SU-DHL-6 (cell line): ENCODE results near the gene MSH2.
"Not testable (repeated sequence)": the region's sequence is repeated elsewhere in the genome, so short reads cannot be mapped to it uniquely, and the experiment has no call there.

ENCODE experiments used
- H2AFZ ChIP-seq: fragments of 200-600 bp; sonication (generic); 2 replicates; pipeline ENCODE4 v1.6.1; 2014; ENCODE audit warnings: low read depth, mild to moderate bottlenecking, moderate library complexity, mixed read lengths, antibody characterized with exemption, low read length; ENCODE audit not compliant: severe bottlenecking
- H3F3A ChIP-seq: fragments of 200-600 bp; shearing (Covaris generic); 2 replicates; pipeline ENCODE4 v1.6.0; 2016; ENCODE audit warnings: antibody characterized with exemption, mild to moderate bottlenecking; ENCODE audit not compliant: insufficient read depth
- H3K27ac ChIP-seq: fragments of 200-600 bp; sonication (generic); 2 replicates; pipeline ENCODE4 v1.5.1; 2016; ENCODE audit warnings: low read depth, mild to moderate bottlenecking, low read length, moderate library complexity, mixed read lengths
- H3K27me3 ChIP-seq: fragments of 200-600 bp; sonication (generic), shearing (Covaris generic); 2 replicates; pipeline ENCODE4 v1.6.0; 2014; ENCODE audit warnings: mild to moderate bottlenecking, low read length
- H3K36me3 ChIP-seq: fragments of 200-600 bp; sonication (generic); 2 replicates; pipeline ENCODE4 v1.6.1; 2014; ENCODE audit warnings: mild to moderate bottlenecking, low read length, mixed read lengths
- H3K4me2 ChIP-seq: fragments of 300-600, 200-600 bp; shearing (Covaris generic), sonication (generic); 2 replicates; pipeline ENCODE4 v1.6.0; 2014; ENCODE audit warnings: low read length, low read depth, mild to moderate bottlenecking; ENCODE audit not compliant: poor library complexity, severe bottlenecking
- H3K4me3 ChIP-seq: fragments of 200-600 bp; sonication (generic); 2 replicates; pipeline ENCODE4 v1.5.1; 2014; ENCODE audit warnings: antibody characterized with exemption, low read length, mild to moderate bottlenecking, mixed read lengths; ENCODE audit not compliant: insufficient read depth, poor library complexity, severe bottlenecking
- H3K79me2 ChIP-seq: fragments of 200-600 bp; sonication (generic); 2 replicates; pipeline ENCODE4 v1.6.1; 2014; ENCODE audit warnings: mild to moderate bottlenecking, low read length, moderate library complexity; ENCODE audit not compliant: insufficient read depth
- H3K9ac ChIP-seq: fragments of 200-600 bp; sonication (generic); 2 replicates; pipeline ENCODE4 v1.7.0; 2014; ENCODE audit warnings: mild to moderate bottlenecking, low read length
- H3K9me2 ChIP-seq: fragments of 200-600 bp; sonication (generic); replicated peaks from 2 replicates; pipeline ENCODE4 v1.6.1; 2014; ENCODE audit warnings: low read length; ENCODE audit not compliant: insufficient read depth
- H3K9me3 ChIP-seq: fragments of 200-600 bp; sonication (generic); 2 replicates; pipeline ENCODE4 v1.6.1; 2014; ENCODE audit warnings: low read length, mixed read lengths; ENCODE audit not compliant: insufficient read depth
- H4K20me1 ChIP-seq: fragments of 200-600 bp; sonication (generic); 2 replicates; pipeline ENCODE4 v1.6.1; 2014; ENCODE audit warnings: low read depth, mild to moderate bottlenecking, antibody characterized with exemption, low read length, moderate library complexity, mixed read lengths
- EZH2phosphoT487 ChIP-seq: fragments of 200-600 bp; sonication (generic), shearing (Covaris generic); conservative IDR thresholded peaks from 2 replicates; pipeline ENCODE4 v1.6.1; 2018; ENCODE audit warnings: mild to moderate bottlenecking, antibody characterized with exemption, low read length, moderate library complexity, mixed read lengths
- TF ChIP-seq, protein P1 (sequence below): fragments of 200-600 bp; sonication (generic); IDR thresholded peaks from one replicate; pipeline ENCODE4 v1.5.1; 2017; ENCODE audit warnings: antibody characterized with exemption, mild to moderate bottlenecking, low read length, moderate library complexity; ENCODE audit not compliant: insufficient read depth, poor library complexity, severe bottlenecking

MSH2 gene

GRCh38 chr2:47451790-47452189 lies 48.8 kb downstream of the MSH2 start:
- Histone ChIP-seq H3K9ac (no peak overlapping the region), H3K4me3 (no peak overlapping the region), H3K27ac (no peak overlapping the region), H3K27me3 (no peaks in the 10 kb centered on the region), H2AFZ (no peak overlapping the region), H3K9me2 (no peaks in the 10 kb centered on the region), H3K79me2 (no peaks in the 10 kb centered on the region; the same call in 1 of the 2 replicates), H4K20me1 (no peaks in the 10 kb centered on the region), H3K9me3 (no peaks in the 10 kb centered on the region), H3K4me2 (no peak overlapping the region), H3K36me3 (peaks cover 23% of the 10 kb centered on the region), H3F3A (peaks cover 8% of the 10 kb centered on the region; the same call in 1 of the 2 replicates)
- TF ChIP-seq, protein P1, sequence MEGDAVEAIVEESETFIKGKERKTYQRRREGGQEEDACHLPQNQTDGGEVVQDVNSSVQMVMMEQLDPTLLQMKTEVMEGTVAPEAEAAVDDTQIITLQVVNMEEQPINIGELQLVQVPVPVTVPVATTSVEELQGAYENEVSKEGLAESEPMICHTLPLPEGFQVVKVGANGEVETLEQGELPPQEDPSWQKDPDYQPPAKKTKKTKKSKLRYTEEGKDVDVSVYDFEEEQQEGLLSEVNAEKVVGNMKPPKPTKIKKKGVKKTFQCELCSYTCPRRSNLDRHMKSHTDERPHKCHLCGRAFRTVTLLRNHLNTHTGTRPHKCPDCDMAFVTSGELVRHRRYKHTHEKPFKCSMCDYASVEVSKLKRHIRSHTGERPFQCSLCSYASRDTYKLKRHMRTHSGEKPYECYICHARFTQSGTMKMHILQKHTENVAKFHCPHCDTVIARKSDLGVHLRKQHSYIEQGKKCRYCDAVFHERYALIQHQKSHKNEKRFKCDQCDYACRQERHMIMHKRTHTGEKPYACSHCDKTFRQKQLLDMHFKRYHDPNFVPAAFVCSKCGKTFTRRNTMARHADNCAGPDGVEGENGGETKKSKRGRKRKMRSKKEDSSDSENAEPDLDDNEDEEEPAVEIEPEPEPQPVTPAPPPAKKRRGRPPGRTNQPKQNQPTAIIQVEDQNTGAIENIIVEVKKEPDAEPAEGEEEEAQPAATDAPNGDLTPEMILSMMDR = no peak
- no peak for TF ChIP-seq EZH2phosphoT487

DNA sequence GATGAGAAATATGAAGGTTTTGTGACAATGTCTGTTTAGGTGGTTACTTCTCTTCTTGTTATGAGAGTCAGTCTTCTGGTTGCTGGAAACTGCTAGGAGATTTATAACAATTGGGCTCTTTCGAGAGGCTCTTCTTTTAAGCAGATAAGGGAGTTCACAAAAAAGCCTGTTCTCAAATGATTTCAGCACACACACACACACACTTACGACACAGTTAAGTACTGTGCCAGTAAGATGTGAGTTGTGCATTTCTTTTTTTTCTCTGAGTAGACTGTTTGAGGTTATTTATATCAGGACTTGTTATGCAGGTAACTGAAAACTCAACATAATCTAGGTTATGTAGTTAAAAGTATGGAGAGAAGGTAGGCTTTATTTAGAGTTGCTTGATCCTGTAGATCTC lies 49.8 kb downstream of the MSH2 start:
- H3K9me3 ChIP-seq = no peaks in the 10 kb centered on the region
- H4K20me1 ChIP-seq = no peaks in the 10 kb centered on the region
- H3K9ac ChIP-seq = no peak overlapping the region
- no peak for TF ChIP-seq EZH2phosphoT487
- TF ChIP-seq, protein P1 = no peak
- no peak overlapping the region for H3K27ac ChIP-seq
- no peak overlapping the region for H3K4me2 ChIP-seq
- no peak overlapping the region for H2AFZ ChIP-seq
- H3K27me3 ChIP-seq = no peaks in the 10 kb centered on the region
- H3F3A ChIP-seq = peaks cover 8% of the 10 kb centered on the region; the same call in 1 of the 2 replicates
- peaks cover 24% of the 10 kb centered on the region for H3K36me3 ChIP-seq
- no peaks in the 10 kb centered on the region; the same call in none of the 2 replicates for H3K79me2 ChIP-seq
- no peaks in the 10 kb centered on the region for H3K9me2 ChIP-seq
- H3K4me3 ChIP-seq = no peak overlapping the region

GRCh38 chr2:47454818-47455217 lies 51.9 kb downstream of the MSH2 start:
- H3K9ac ChIP-seq, H3K27me3 ChIP-seq, H4K20me1 ChIP-seq, H3K27ac ChIP-seq, H3K4me3 ChIP-seq, H2AFZ ChIP-seq, H3K9me3 ChIP-seq, H3K4me2 ChIP-seq, H3K9me2 ChIP-seq, H3K79me2 ChIP-seq: not testable (repeated sequence)
- H3F3A ChIP-seq = peaks cover 11% of the 10 kb centered on the region; the same call in 1 of the 2 replicates
- peaks cover 20% of the 10 kb centered on the region for H3K36me3 ChIP-seq

DNA sequence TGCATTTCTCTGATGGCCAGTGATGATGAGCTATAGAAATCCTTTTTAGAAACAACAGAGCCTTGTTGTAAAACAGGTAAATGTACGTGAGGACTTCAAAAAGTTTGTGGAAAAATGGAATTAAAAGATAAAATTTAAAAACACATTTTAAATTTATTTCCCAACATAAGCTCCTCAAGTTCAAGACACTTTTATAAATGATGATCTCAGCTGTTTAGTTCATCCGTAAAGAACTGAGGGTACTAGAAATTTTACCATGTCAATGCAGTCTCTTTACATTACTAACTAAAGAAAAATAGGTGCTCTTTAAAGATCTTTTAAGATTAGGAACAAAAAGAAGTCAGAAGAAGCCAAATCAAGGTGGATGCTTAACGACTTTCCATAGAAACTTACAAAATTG lies 52.5 kb downstream of the MSH2 start:
- H3K36me3 ChIP-seq = peaks cover 24% of the 10 kb centered on the region
- no peak overlapping the region for H3K4me2 ChIP-seq
- H3F3A ChIP-seq = peaks cover 15% of the 10 kb centered on the region
- no peaks in the 10 kb centered on the region for H3K9me3 ChIP-seq
- H3K79me2 ChIP-seq = no peaks in the 10 kb centered on the region; the same call in none of the 2 replicates
- H3K4me3 ChIP-seq = no peak overlapping the region
- no peaks in the 10 kb centered on the region for H4K20me1 ChIP-seq
- no peaks in the 10 kb centered on the region for H3K27me3 ChIP-seq
- H3K9ac ChIP-seq = no peak overlapping the region
- no peak overlapping the region for H2AFZ ChIP-seq
- H3K27ac ChIP-seq = no peak overlapping the region
- TF ChIP-seq, protein P1 = no peak
- no peak for TF ChIP-seq EZH2phosphoT487
- no peaks in the 10 kb centered on the region for H3K9me2 ChIP-seq
